Smooth muscle cell of bladder (primary cell): ENCODE results near the gene AP3M1. TPM values are rescaled to one million over a fixed set of nuclear protein-coding genes. Genes with fewer than 3 reads are reported as not detected.

Source experiments
- total RNA-seq: library from RNA; depleted of rRNA; stranded (reverse); fragments of >200 nt; gene quantifications from 2 replicates; pipeline ENCODE4 v1.2.3, GENCODE V29; 2014

Gene AP3M1
- 20.8 and 23.3 TPM in 2 replicates for total RNA-seq

GRCh38 chr10:74150204-74150989 lies at the start of gene AP3M1:
Gene AP3M1, minus strand, starts transcription at chr10:74150828. Its CDS starts 12,449 bp downstream, at chr10:74138379.

DNA sequence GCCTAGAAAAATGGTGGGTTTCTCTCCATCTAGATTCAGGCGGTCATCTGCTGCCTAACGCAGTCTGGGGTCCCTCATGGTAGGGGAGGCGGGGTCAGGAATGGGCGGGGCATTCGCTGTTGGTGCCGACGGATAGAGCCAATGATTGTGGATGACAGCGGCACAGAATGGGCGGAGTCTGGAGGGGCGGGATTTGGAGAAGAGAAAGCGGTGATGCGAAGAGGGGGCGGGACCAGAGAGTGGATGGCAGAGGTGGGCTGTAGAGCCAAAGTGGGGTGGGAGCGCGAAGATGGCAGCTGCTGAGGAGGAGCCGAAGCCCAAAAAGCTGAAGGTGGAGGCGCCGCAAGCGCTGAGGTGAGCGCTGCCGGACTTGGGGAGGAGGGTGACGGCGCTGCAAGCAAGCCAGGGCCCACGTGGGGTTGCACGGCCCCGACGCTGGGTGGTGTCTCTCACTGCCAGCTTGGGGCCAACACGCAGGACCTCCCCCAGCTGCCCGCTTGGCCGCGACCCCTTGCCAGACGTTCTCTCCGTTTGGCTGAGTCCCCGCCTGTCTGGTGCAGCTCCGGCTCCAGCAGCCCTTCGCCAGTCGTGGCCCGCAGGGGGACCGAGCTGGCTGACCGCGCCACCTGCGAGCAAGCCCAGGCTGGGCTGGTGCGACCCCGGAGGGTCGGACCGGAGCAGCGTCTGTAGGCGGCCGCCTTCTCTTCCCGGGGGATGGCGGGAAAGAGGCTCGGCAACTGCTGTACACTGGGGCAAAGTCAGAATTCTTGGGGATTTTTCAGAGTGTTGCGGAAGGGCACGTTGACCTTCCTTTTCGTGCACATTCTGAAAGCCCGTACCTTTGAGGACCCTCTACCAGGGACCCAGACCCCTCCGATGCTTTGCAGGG lies 606 bp upstream of the AP3M1 start, which contains the start of gene ADK:
ADK (plus strand) TSS at position 232 of the 889 bp plus-strand sequence; CDS start at position 290, 58 bp downstream.

Other genes with a start within 250 kb of the AP3M1 start
- 36.7 and 143 TPM in 2 replicates for gene PLAU, start 239.7 kb downstream of the AP3M1 start, total RNA-seq
- 163 and 174 TPM in 2 replicates for gene VCL, start 152.7 kb downstream of the AP3M1 start, total RNA-seq
- gene ADK, start 393 bp upstream of the AP3M1 start, total RNA-seq = 18.3 and 18.4 TPM in 2 replicates